WERI-Rb-1 (cell line): Measurements from ENCODE around the gene PDE4B.

Experiments
- DNase-seq: peaks from one replicate; pipeline ENCODE4 v3.0.0-alpha.2; 2020
- H3K27ac ChIP-seq: fragments of 250-450 bp; sonication (Bioruptor Pico); 2 replicates; pipeline ENCODE4 v1.5.1; 2020; ENCODE audit warnings: mild to moderate bottlenecking, moderate library complexity
- H3K27me3 ChIP-seq: fragments of 250-450 bp; sonication (Bioruptor Pico); 2 replicates; pipeline ENCODE4 v1.5.1; 2021; ENCODE audit warnings: mild to moderate bottlenecking, low read depth, moderate library complexity; ENCODE audit not compliant: insufficient read depth, severe bottlenecking
- H3K36me3 ChIP-seq: fragments of 250-450 bp; sonication (Bioruptor Pico); 2 replicates; pipeline ENCODE4 v1.5.1; 2020; ENCODE audit warnings: mild to moderate bottlenecking, moderate library complexity
- H3K4me3 ChIP-seq: 2 replicates; pipeline ENCODE4 v1.5.1; 2011; ENCODE audit warnings: low read depth, mild to moderate bottlenecking, control low read depth, low read length
- H3K9me3 ChIP-seq: fragments of 250-450 bp; sonication (Bioruptor Pico); 2 replicates; pipeline ENCODE4 v1.5.1; 2021; ENCODE audit warnings: mild to moderate bottlenecking, moderate library complexity; ENCODE audit not compliant: severe bottlenecking
- TF ChIP-seq, protein P1 (sequence below): IDR thresholded peaks from 2 replicates; pipeline ENCODE4 v1.5.1; 2011; ENCODE audit warnings: low read depth, mild to moderate bottlenecking, control low read depth, inconsistent platforms, low read length

The PDE4B gene

DNA sequence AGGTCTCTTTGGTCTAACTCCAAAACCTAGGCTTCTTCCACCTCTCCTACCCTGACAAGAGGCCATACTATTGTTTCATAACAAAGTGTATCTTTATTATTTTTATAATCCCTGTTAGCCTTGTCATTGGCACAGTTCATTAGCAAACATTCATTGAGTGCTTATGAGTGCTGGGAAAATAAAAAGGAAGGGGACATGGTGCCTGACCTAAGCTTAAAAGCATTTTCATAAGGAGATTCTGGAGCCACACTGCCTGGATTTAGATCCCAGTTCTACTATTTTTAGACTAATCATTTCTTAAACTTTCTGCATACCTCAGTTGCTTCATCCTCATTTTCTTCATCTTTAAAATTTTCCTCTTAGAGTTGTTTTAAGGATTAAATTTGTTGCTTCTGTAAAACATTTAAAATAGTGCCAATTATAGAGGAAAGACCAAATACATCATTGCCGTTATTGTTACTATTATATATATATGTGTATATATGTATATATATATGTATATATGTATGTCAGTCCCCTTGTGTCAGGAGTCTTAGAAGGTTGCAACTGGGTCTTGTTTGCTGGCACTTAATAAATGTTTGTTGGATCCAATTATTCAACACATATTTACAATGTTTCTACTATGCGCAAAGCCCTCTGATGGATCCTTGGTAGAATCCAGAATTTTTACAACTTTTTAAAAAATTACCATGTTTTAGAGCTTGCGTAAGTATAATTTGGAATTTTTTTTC is 490.4 kb downstream of the PDE4B start:
- no peak for DNase-seq
- H3K27ac ChIP-seq, result no peak overlapping the region
- TF ChIP-seq, protein P1, sequence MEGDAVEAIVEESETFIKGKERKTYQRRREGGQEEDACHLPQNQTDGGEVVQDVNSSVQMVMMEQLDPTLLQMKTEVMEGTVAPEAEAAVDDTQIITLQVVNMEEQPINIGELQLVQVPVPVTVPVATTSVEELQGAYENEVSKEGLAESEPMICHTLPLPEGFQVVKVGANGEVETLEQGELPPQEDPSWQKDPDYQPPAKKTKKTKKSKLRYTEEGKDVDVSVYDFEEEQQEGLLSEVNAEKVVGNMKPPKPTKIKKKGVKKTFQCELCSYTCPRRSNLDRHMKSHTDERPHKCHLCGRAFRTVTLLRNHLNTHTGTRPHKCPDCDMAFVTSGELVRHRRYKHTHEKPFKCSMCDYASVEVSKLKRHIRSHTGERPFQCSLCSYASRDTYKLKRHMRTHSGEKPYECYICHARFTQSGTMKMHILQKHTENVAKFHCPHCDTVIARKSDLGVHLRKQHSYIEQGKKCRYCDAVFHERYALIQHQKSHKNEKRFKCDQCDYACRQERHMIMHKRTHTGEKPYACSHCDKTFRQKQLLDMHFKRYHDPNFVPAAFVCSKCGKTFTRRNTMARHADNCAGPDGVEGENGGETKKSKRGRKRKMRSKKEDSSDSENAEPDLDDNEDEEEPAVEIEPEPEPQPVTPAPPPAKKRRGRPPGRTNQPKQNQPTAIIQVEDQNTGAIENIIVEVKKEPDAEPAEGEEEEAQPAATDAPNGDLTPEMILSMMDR, result no peak
- H3K9me3 ChIP-seq, result no peaks in the 10 kb centered on the region
- no peaks in the 10 kb centered on the region for H3K27me3 ChIP-seq
- H3K36me3 ChIP-seq, result no peaks in the 10 kb centered on the region
- no peak overlapping the region for H3K4me3 ChIP-seq

DNA sequence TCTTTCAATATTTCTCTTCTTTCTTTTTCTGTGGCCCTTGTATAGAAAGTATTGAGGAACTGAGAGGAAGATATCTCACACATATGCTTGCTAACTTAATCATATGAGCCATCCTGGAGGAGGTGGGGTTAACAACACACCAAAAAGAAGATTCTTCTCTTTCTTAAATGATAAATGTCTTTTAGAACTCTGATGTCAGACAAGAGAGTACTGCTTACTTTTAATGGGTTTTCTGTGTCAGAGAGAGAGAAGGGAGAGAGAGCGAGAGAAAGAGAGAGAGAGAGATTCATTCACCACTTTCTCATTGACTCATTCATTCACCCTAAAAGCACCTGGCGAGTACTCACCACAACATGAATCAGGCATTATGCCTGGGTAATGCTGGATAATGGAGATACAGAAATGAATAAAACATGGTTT is 490.9 kb downstream of the PDE4B start:
- DNase-seq, result no peak
- no peak overlapping the region for H3K27ac ChIP-seq

DNA sequence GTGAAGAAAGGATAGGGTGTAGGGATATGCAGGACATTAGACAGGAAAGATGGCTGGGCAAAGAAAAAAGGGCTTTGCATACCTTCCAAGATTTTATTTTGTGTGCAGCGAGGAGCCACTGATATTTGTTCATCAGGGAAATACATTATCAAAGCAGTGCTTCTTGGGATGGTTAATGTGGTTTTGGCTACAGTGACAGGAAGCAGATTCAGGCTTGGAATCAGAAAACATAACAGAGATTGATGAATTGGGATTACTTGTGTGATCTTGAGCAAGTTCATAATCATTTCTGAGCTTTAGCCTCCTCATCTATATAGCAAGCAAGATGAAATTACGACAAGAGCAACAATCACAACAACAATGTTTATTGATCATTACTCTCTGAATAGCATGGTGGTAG is 492.1 kb downstream of the PDE4B start:
- DNase-seq, result no peak
- no peaks in the 10 kb centered on the region for H3K9me3 ChIP-seq
- no peaks in the 10 kb centered on the region for H3K36me3 ChIP-seq
- H3K27me3 ChIP-seq, result no peaks in the 10 kb centered on the region
- no peak overlapping the region for H3K4me3 ChIP-seq
- TF ChIP-seq, protein P1, result no peak
- no peak overlapping the region for H3K27ac ChIP-seq

More for the DNA sequence above, 490.9 kb downstream of the PDE4B start:
- Histone ChIP-seq H3K36me3 (no peaks in the 10 kb centered on the region), H3K27me3 (no peaks in the 10 kb centered on the region), H3K9me3 (no peaks in the 10 kb centered on the region), H3K4me3 (no peak overlapping the region)
- TF ChIP-seq, protein P1, result no peak

DNA sequence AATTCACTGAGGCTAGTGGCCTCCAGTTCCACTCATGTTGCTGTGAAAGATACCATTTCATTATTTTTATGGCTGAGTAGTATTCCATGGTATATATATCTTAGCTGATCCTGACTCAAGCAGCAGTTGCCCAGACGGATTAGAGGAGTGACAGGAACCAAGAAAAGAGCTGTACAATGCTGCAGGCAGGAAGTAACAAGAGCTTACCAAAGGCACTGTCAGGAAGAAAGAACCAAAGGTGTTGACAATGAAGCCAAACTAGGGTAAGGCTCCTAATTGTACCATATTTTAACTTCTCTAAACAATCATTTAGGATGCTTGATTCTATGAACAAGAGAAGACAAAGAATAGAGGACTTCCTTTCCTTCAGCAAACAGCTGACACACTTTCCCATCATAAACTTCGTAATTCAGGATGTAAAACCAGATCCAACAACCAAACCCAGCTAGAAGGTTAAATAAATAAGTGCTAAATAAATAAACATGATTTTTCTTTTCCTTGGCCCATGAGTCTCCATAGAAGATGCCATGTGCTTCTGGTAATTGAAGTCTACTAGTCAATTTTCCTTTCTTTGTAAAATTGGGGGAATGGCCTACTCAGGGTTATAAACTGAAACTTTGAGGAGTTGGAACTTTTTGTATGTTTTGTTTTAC is 493.0 kb downstream of the PDE4B start:
- TF ChIP-seq, protein P1, result no peak
- H3K27me3 ChIP-seq, result no peaks in the 10 kb centered on the region
- H3K36me3 ChIP-seq, result no peaks in the 10 kb centered on the region
- no peaks in the 10 kb centered on the region for H3K9me3 ChIP-seq
- no peak for DNase-seq
- no peak overlapping the region for H3K27ac ChIP-seq
- no peak overlapping the region for H3K4me3 ChIP-seq

DNA sequence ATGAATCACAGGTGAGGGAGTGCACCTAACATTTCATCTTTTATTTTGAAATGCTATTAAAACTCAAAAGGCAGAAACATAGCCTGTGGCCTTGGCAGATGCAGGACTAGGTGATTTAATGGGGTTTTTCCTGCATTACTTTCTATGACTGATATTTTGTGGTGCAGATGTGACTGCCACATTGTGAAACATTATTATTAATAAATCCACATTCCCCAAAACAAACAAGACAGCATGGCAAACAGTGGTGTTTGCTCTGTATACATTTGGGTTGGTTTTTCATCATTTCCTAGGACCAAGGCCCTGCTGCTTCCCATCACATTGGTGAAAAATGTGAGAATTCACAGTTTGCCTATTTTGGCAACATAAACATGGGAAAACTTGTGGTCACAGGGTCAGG is 493.6 kb downstream of the PDE4B start:
- Histone ChIP-seq H3K27ac (no peak overlapping the region), H3K27me3 (no peaks in the 10 kb centered on the region), H3K36me3 (no peaks in the 10 kb centered on the region), H3K9me3 (no peaks in the 10 kb centered on the region), H3K4me3 (no peak overlapping the region)
- TF ChIP-seq, protein P1, result no peak
- DNase-seq, result no peak
